ENCODE measurements around the gene SLBP.
"Not testable (repeated sequence)": the region's sequence is repeated elsewhere in the genome, so short reads cannot be mapped to it uniquely, and the experiment has no call there.

SLBP gene

DNA sequence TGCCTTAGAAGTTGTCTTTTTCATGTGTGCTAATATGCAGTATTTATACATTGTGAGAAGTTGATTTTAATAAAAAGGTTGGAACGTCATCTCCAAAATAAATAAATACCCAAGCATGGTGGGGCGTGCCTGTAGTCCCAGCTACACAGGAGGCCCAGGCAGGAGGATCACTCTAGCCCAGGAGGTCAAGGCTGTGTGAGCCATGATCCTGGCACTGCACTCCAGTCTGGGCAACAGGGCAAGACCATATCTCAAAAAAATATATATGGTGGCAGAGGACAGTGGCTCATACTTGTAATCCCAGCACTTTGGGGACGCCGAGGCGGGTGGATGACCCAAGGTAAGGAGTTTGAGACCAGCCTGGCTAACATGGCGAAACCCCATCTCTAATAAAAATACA, 6.4 kb downstream of the SLBP start:
- no peak for DNase-seq

DNA sequence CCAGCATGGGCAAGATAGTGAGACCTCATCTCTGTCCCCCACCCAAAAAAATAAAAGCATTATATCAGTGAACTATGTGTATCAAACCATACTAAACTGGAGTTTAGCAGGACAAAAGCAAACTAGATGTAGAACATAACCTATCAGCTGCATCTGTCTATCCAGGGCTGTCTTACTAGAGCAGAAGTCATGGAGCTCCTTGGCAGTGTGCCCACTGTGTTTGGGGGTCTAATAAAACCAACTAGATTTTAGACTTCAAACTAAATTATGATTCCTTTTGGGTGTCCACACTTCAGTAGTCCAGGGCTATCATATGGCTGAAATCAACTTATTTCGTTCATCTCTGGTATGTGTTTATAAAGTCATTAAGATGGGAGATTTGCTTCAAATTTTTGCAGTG, 8.3 kb downstream of the SLBP start:
- no peak for DNase-seq

DNA sequence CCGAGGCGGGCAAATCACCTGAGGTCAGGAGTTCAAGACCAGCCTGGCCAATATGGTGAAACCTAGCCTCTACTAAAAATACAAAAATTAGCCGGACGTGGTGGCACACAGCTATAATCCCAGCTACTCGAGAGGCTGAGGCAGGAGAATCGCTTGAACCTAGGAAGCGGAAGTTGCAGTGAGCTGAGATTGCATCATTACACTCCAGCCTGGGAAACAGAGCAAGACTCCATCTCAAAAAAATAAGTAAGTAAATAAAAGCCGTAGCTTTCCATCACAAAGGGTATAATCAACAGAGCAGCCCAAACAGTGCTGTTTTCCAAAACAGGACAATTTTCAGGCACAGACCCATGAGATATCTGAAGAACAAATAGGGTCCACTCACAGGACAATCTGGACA, 10.4 kb downstream of the SLBP start:
- not testable (repeated sequence) for DNase-seq

DNA sequence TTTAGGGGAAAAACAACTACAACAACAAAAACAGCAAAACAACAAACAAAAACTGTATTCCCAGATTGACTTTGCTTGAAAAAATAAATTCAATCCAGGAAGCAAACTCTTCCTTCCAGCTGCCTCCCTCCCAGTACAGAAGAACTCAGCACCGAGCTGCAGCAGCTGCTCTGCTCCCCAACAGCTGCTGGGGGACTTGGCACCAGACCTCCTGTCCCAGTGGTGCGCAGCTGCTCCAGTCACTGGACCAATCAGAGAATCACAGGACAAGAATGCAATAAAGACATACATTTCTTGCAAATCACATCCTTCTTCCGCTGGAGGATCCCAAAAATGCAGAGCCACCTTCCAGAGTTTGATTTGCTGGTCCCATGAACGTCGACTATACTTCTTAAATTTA, 16.2 kb downstream of the SLBP start:
- no peak for DNase-seq

DNA sequence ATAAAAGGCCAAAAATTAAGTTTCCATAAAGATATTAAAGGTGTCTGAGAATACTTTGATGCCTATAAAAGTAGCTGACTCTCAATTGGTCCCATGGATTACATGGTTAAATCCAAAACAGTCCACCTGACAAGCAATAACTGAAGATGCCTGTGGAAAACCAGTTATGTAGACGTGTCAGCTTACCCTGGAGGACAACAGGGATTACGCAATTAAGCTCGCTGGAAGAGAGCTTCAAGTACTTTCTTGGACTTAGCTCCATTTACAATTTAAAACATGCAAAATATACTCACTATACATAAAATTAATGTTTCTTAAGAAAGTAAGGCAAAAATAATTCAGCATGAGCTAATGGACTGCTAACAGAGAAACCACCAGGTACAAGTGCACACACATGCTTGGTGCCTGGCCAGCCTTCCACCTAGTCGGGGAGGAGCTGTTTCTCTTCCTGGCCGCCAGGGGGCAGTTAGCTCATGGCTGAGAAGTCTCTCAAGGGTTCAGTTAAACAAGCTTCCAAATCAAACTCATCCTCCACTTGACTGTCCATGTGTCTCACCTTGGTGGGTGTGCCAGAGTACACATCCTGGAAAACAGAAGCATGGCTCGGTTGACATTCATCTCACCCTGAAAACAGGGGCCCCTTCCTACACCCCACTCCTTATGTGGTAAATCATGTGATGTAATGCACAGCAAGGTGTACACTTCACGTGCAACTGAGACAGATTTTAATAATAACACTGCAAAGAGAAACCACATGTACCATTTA, 18.8 kb downstream of the SLBP start:
- DNase-seq: peak; percentile 77

DNA sequence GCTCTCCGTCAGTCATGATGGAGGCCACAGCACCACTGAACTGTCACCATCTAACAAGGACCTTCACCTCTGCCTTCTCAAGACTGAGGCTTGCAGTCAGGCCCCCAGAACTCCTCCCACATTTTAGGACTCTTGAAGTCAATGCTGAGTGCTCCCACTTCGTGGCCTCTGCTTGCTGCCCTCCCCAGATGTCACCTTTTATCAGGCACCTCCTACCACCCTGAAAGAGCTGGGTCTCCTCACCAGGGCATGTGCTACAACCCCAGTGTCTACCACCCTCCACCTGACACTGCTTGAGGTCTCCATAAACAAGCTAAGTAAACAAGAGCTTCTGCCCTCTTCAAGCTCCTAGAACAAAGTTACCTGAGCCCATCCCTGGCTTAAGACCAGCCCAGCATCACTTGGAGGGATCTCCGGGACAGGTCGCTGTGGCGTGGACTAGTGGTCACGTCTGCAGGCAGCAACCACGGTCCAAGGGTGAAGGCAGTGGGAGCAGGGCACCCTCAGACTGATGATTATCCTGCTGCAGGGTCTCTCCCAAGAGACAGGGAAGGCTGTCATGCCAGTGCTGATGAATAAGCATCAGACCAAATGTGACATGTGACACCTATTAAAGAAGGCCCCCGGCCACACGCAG, 20.3 kb downstream of the SLBP start:
- no peak for DNase-seq

DNA sequence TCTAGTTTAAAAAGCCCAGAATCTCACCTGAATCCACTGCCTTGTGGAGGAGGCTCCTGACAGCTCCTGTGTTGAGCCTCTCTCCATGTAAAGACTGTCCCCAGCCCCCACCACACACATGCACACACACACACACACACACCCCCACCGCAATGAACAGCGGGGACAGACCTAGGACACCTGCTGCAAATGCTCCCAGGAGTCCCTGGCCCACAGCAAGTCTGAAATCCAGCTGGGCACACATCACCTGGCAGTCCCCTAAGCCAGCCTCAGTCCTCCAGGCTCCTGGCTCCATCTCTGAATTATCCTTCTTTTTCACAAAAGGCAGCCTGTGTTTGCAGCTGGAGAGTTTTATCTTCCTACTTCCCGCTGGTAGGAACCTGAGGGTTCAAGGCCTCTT, 21.4 kb downstream of the SLBP start:
- no peak for DNase-seq

DNA sequence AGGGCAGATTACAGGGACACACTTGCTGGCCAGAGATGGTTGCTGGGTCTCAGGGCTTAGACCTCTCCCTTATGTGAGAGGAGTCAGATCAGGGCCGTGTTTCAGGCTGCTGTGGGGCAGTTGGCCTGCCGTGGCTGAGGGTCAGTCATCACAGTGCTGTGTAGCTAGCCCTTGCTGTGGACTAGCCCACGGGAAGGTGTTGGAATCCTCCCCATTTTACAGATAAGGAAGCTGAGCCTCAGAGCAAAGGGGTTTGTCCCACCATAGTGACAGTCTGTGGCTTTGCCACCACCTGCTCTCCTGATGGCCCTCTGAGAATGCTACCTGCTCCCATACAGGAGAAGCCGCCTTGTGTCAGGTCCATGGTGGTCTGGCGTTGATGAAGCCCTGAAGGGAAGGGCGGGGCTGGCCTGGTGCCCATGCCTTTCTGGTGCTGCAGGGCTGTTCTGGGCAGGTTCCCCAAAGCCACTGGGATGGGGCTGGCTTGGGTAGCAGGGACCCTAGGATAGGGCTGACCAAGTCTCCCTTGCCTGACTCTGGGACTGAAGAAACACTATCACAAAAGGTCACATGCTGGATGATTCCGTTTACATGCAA, 25.6 kb downstream of the SLBP start:
- no peak for DNase-seq

DNA sequence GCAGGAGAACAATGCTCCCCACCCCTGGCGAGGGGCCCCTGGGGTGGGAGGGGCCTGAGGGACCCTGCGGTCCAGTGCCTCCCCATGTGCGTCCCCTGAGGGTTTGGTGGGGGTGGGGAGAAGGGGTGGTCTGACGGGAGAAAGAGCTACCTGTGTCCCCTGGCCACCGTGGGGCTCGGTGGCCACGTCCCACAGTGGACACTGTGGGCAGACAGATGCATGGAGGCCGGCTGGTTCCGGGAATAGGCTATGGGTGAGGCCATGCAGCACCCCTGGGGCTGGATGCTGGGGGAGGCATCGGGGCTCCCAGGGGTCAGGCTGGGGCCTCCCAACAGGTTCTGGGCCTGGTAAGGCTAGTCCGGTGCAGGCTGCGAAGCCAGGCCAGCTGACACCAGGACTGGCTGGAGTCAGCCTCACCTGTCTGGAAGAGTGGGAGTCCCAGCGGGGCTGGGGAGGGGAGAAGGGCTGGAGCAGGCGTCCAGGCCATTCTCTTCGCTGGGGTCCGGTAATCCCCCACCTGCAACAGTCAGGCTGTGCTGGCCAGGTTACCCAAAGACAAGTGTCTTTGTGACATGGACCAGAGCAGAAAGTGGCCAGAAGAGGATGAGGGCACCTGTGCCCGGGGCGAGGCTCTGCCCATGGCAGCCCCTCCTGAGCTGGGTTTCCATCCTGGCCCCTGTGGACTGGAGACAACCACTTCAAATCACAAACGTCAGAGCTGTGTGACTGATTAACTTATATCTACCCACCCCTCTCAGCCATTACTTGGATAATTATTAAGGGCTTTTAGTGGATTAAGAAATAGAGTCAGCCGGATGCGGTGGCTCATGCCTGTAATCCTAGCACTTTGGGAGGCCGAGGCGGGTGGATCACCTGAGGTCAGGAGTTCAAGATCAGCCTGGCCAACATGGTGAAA, 26.6 kb downstream of the SLBP start:
- no peak for DNase-seq

DNA sequence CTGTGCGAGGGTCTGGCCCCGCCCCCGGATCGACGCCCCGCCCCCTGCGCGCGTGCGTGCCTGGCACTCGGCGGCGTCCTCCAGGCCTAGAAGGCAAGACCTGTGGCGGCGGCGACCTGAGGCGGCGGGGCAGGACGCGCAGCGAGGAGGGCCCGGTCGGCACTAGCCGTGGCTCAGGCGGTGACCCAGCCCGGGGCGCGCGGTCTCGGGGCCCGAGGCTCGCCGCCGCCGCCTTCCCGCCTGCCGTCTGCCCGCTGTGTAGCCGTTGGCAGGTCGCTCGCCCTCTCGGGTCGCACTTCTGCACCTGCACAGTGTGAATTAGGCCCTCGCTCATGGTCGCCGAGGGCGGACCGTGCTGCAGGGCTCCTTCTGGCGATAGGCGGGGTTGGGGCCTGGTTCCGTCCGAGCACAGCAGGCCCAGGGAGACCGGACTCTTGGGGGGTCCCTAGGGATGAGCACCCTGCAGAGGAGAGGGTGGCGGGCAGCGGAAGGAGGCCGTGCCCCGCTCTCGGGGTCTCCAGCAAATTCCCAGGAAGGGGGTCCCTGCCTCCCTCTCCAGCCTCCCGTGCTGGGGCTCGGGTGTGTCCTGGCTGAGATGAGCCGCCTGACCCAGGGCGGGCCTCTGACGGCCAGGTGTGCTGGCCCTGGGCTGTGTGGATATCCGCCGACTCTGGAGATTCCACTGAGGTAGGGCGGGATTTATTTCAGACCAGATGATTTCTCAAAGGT, 27.4 kb downstream of the SLBP start:
- peak; percentile 96 for DNase-seq

DNA sequence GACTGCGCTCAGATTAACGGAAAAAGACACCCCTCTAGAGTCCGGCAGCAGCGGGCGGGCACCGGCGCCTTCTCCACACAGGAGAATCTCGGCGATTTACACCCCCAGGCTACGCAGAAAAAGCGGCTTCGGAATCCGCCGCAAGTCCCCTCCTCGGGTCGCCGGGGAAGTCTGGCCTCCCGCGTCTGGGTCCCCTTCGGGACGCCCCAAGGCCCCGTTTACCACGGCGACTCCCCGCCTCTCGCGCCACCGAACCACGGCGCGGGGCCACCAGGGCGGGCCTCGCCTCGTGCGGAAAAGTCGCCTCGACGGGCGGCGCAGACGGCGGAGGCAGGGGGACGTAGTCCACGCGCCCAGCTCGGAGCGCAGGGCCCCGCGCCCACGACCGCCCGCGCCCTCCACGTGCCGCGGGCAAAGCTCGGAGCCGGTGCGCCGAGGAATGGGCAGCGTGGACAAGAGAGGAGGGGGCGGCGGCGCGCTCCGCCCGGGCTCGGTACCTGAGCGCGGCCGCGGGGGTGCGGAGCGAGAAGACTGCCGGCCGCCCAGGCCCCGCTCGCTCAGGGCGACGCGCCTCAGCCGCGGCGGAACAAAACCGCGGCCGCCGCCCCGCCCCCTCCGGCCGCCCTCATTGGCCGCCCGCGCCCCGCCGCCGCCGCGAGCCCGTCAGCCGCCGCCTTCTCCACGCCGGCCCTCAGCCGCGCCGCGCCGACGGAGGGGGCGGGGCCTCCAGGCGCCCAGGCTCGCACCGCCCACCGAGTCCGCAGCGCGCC, 28.2 kb downstream of the SLBP start, which contains the start of gene FAM53A:
FAM53A (minus strand) TSS at position 578 of the 770 bp plus-strand sequence. CDS start 15,572 bp downstream, outside the sequence.
- no peak for DNase-seq

DNA sequence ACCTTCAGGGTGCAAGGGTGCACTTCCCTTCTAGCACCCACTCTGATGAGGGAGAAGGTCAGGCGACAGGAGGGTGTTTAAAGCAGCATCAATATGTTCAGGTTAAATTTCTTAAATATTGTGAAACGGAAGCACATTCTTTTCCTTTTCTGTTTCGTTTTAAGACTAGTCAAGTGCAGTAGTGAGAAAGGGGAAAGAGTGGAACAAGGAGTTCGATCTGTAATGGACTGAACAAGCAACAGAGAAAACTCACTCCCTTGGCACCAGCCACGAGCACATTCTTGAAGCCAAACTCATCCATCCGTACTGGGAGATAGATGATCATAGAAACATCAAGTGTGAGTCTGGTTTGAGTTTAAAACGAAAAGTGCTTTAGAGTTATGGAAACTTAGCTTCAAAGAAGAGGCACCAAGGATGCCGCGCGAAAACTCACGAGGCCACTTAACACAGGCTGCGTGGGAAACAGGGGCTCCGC, 28.8 kb downstream of the SLBP start:
- DNase-seq: no peak

DNA sequence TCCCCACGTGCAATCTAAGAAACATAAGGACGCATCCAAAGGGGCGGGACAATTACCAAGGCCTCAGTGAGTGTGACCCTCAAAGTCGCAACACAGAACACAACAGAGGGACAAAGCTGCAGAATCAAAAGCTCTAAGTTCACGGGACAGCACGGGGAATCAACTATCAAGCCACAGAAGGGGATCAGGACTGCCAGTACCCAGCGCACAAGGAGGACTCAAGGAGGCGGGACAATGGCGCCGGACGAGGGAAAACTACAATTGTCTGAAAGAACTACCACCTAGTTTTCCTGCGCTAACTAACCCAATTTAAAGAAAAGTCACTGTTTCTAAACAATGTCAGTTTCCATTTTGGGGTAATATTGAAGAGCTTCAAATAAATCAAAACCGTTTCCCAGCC, 29.3 kb downstream of the SLBP start:
- no peak for DNase-seq

DNA sequence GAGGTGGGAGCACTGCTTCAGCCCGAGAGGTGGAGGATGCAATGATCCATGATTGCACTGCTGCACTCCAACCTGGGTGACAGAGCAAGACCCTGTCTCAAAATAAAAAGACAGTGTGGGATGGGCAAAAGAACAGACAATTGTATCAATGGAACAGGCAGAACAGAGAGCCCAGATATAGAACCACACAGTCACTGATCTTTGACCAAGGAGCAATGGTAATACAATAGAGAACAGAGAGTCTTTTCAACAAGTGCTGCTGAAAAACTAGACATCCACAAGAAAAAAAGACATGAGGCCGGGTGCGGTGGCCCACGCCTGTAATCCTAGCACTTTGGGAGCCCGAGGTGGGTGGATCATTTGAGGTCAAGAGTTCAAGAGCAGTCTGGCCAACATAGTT, 33.9 kb downstream of the SLBP start:
- DNase-seq: no peak

DNA sequence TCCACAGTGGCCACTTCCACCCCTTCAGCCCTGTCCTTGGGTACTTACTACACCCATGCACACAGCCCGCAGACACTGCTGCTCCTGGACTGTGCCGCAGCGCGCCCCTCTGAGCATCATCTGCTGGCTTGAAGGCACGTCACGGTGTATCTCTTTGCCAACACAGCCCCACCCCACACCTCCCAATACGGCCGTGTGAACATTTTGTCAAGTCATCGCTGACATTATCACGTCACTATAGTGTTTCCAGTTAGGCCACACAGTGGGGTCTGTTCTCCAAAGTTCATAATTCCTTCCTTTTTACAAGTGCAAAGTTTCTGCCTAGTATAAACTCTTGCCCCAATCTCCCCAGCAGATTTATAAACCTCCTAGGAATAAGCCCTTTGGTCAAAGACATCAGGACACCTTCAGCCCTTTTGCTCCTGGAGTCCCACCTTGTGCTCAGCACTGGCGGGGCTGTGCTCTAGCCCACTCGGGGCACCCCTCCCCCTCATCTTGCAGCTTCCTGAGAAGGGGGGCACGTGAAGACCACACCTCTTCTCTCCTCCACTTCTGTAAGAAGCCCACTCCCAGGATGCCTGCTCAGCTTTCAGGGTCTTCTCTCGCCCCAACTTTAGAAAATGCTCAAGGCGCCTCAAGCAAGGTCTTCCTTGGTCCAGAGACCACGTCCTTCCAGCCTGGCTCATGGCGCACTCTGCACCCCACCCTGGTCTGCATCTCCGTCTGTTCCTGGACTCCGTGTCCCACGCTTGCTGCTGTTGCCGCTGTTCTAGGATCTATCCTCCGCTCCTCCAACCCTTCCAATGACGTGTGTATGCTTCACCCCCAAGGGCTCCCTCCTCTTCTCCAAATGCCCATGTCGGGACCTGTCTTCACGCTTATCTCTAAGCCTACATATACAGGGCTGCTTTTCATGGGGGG, 35.3 kb downstream of the SLBP start:
- no peak for DNase-seq

DNA sequence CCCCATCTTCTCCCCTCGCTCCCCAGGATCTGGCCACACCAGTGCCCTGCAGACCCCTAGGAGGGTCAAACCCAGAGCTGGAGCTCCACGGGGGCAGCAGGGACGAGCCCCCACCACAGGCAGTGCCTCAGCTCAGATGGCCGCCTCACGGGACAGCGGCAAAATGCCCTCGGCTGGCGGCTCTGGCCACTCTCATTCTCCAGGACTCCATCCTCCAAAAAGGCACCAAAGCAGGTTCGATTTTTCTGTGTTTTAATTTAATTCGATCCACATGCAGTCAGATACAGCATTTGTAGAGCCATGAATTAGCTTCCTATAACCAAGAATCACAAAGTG, 36.3 kb downstream of the SLBP start:
- no peak for DNase-seq

DNA sequence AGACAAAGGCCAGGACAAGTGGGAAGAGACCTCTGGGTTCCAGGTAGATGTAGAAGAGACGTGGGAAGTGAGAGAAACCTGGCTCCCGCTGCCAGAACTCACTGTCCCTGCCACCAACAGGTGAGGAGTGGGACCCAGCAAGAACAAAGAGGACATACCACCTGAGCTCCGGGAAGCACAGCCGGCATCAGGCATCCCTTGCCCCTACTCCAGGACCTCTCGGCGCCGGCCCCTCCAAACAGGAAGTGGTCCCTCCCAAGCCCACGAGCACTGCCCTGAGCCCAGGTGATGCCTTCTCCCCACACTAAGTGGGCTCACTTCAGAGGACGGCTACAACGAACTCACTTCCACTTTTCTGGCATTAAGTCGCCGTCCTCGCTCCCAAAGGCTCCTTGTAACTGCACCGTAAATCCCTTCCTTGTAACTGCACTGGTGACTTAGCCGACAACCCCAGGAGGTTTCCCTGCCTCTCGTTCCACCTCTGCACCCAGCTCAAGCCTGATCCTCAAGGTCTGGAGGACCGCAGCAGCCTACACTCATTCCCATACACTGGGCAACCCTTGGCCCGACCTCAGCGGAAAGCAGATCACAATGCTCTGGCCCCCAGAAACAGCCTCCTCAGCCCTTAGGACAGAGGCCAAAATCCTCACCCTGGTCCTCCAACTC, 36.9 kb downstream of the SLBP start:
- DNase-seq: no peak

DNA sequence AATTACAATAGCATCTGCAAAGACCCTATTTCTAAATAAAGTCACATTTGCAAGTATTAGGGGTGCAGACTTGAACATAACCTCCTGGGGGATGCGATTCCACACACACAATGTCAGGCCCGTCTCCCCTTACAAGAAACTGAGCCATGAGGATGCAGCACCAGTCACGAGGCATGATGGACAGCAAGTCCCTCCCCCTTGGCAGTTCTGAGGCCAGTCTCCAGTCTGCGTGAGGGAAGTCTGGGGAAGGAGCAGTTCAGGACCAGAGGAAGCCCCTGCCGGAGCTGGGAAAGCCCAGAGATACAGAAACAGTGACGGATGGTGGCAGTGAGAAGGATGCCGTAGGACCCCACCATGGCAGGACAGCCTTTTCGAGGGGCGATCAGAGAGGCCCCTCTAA, 37.4 kb downstream of the SLBP start:
- no peak for DNase-seq

DNA sequence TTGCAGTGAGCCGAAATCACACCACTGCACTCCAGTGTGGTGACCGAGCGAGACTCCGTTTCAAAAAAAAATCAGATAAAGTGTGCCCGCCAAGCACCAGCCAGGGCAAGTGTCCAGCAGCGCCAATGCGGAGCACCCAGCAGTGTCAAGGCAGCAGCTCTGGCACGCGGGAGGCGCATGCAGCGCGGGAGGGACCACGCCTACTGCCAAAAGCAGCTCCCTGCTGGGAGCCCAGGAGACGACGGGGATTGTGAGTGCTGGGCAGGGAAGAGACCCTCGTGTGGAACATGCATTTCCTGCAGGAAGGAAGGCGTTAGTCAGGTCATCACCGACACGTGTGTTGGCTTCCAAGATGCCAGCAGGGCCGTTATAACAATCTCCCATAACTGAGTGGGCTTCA, 38.4 kb downstream of the SLBP start:
- DNase-seq: no peak

DNA sequence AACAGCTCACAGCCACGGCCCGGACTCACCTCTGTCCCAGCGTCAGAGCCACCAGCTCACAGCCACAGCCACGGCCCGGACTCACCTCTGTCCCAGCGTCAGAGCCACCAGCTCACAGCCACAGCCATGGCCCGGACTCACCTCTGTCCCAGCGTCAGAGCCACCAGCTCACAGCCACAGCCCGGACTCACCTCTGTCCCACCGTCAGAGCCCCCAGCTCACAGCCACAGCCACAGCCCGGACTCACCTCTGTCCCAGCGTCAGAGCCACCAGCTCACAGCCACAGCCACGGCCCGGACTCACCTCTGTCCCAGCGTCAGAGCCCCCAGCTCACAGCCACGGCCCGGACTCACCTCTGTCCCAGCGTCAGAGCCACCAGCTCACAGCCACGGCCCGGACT, 41.1 kb downstream of the SLBP start:
- DNase-seq: not testable (repeated sequence)

Data from stimulated activated CD4-positive, alpha-beta T cell treated with anti-CD3 and anti-CD28 coated beads, Interleukin-4, amount 100 ng/mL, for 1 hour (primary cell).